ENCODE results near the gene CMBL. TPM values are rescaled to one million over a fixed set of nuclear protein-coding genes. Genes with fewer than 3 reads are reported as not detected.
"Not testable (repeated sequence)": the region's sequence is repeated elsewhere in the genome, so short reads cannot be mapped to it uniquely, and the experiment has no call there.

Gene CMBL
- total RNA-seq, 1 donor from 2014 or later = 2.2 TPM

- Mint-ChIP-seq H3K4me1 (ENCODE audit: low read depth, unreplicated experiment) (peaks cover 32% of the 10 kb centered on the region), H3K4me3 (ENCODE audit: unreplicated experiment) (peak overlapping the region; percentile 100), H3K36me3 (ENCODE audit: unreplicated experiment) (no peaks in the 10 kb centered on the region), H3K9me3 (ENCODE audit: unreplicated experiment) (peaks cover 6% of the 10 kb centered on the region), H3K27me3 (ENCODE audit: unreplicated experiment) (peaks cover 3% of the 10 kb centered on the region), H3K27ac (ENCODE audit: unreplicated experiment) (peak overlapping the region; percentile 96)
- no peak for DNase-seq
- no peak for TF ChIP-seq CTCF (IDR thresholded peaks at IDR 0.05; ENCODE audit: partially characterized antibody, unreplicated experiment)
Measured at GRCh38 chr5:10251405-10251804, 56.3 kb downstream of the CMBL start.

GRCh38 chr5:10250806-10251276 lies 56.9 kb downstream of the CMBL start:
- H3K4me3 Mint-ChIP-seq (ENCODE audit: unreplicated experiment) = peak overlapping the region; percentile 100
- H3K4me1 Mint-ChIP-seq (ENCODE audit: low read depth, unreplicated experiment) = peaks cover 26% of the 10 kb centered on the region
- no peak for DNase-seq
- H3K9me3 Mint-ChIP-seq (ENCODE audit: unreplicated experiment) = peaks cover 6% of the 10 kb centered on the region
- H3K27me3 Mint-ChIP-seq (ENCODE audit: unreplicated experiment) = peaks cover 3% of the 10 kb centered on the region
- peak overlapping the region; percentile 96 for H3K27ac Mint-ChIP-seq (ENCODE audit: unreplicated experiment)
- TF ChIP-seq CTCF (IDR thresholded peaks at IDR 0.05; ENCODE audit: partially characterized antibody, unreplicated experiment) = no peak
- no peaks in the 10 kb centered on the region for H3K36me3 Mint-ChIP-seq (ENCODE audit: unreplicated experiment)

- TF ChIP-seq CTCF (IDR thresholded peaks at IDR 0.05; ENCODE audit: partially characterized antibody, unreplicated experiment) = no peak
- Mint-ChIP-seq H3K27me3 (ENCODE audit: unreplicated experiment) (peaks cover 3% of the 10 kb centered on the region), H3K9me3 (ENCODE audit: unreplicated experiment) (peaks cover 6% of the 10 kb centered on the region), H3K4me3 (ENCODE audit: unreplicated experiment) (peak within 1 kb of the TSS; percentile 100), H3K4me1 (ENCODE audit: low read depth, unreplicated experiment) (peaks cover 25% of the 10 kb centered on the region), H3K27ac (ENCODE audit: unreplicated experiment) (peak within 1 kb of the TSS; percentile 100), H3K36me3 (ENCODE audit: unreplicated experiment) (no peaks in the 10 kb centered on the region)
- peak; percentile 86 for DNase-seq
Measured at GRCh38 chr5:10249948-10250805, 57.5 kb downstream of the CMBL start, which contains the start of gene CCT5. TSS of gene CCT5 (plus strand) at chr5:10250280. CDS start at chr5:10250341, 61 bp downstream.

GRCh38 chr5:10248378-10249260 lies 59.1 kb downstream of the CMBL start:
- no peaks in the 10 kb centered on the region for H3K36me3 Mint-ChIP-seq (ENCODE audit: unreplicated experiment)
- H3K9me3 Mint-ChIP-seq (ENCODE audit: unreplicated experiment) = peaks cover 6% of the 10 kb centered on the region
- H3K4me3 Mint-ChIP-seq (ENCODE audit: unreplicated experiment) = peak overlapping the region; percentile 94
- H3K4me1 Mint-ChIP-seq (ENCODE audit: low read depth, unreplicated experiment) = peaks cover 15% of the 10 kb centered on the region
- DNase-seq = no peak
- TF ChIP-seq CTCF (IDR thresholded peaks at IDR 0.05; ENCODE audit: partially characterized antibody, unreplicated experiment) = no peak
- peak overlapping the region; percentile 100 for H3K27ac Mint-ChIP-seq (ENCODE audit: unreplicated experiment)
- H3K27me3 Mint-ChIP-seq (ENCODE audit: unreplicated experiment) = peaks cover 3% of the 10 kb centered on the region

GRCh38 chr5:10247217-10247616 lies 60.5 kb downstream of the CMBL start:
- H3K27ac Mint-ChIP-seq (ENCODE audit: unreplicated experiment); DNase-seq; H3K36me3 Mint-ChIP-seq (ENCODE audit: unreplicated experiment); H3K9me3 Mint-ChIP-seq (ENCODE audit: unreplicated experiment); H3K27me3 Mint-ChIP-seq (ENCODE audit: unreplicated experiment); H3K4me3 Mint-ChIP-seq (ENCODE audit: unreplicated experiment): not testable (repeated sequence)
- H3K4me1 Mint-ChIP-seq (ENCODE audit: low read depth, unreplicated experiment) = peaks cover 13% of the 10 kb centered on the region

Data from glutamatergic neuron (in vitro differentiated cells).